ENCODE measurements around the gene CTSF.

CTSF gene

DNA sequence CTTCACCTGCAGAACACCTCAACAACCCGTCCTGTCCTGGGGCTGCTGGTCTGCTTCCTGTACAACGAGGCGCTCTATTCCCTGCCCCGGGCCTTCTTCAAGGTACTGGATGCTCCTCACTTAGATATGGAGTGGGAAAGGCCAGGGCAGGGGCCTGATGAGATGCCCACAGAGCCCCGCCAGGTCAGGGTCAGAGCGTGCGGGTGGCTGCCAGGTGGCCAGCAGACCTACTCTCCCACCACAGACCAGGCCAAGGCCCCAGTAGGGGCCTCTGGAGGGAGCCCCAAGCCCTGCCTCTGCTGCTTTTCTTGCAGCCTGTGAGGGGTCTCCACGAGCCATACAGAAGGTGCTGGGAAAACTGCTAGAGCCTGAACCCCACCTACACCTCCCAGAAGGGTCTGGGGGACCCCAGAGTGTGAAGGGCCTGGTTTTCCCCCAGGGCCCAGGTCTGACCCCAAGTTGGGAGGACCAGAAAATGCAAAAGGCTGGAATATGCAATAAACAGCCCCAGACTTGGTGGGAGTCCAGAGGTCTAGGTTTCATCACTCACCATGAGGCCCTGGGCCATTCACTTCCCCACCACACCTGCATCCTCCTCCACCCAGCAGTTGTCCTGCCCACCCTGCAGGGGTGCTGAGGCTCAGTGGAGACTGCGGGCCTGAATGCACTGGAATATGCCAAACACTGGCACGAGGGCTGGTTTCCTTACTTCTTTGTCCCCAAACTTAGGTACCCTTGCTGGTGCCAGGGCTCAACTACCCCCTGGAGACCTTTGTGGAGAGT is 37.3 kb downstream of the CTSF start:
- no peaks in the 10 kb centered on the region for H3K27me3 ChIP-seq (ENCODE audit: control insufficient read depth, insufficient read depth, low read length)
- 0 out of 2 replicates have a peak, but pooled peaks cover 2% of the 10 kb centered on the region for H3K36me3 ChIP-seq (ENCODE audit: control insufficient read depth, insufficient read depth, low read length)
- no peak overlapping the region for H3K27ac ChIP-seq (ENCODE audit: low read depth, low read length)
- no peaks in the 10 kb centered on the region for H3K9me3 ChIP-seq (ENCODE audit: control insufficient read depth, insufficient read depth, low read length)
- no peaks in the 10 kb centered on the region for H3K4me1 ChIP-seq (ENCODE audit: control insufficient read depth, insufficient read depth, low read length)
- H3K4me3 ChIP-seq (ENCODE audit: low read depth, low read length): no peak overlapping the region
- no peak overlapping the region for H3K9ac ChIP-seq (ENCODE audit: low read depth, low read length)

DNA sequence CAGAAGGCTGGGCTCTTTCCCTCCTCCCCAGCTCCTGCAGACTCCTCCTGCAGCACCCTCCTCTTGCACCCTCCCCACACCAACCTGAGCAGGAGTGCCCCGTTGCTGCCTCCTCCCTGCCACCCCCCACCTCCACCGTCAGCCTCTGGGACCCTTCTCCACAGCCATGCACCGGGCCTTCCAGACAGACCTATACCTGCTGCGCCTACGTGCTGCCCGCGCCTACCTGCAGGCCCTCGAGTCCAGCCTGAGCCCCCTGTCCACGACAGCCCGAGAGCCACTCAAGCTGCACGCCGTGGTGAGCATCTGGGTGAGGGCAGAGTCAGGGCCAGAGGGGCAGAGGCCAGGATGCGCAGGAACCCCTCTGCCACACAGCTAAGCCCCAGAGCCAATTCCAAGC is 38.8 kb downstream of the CTSF start:
- no peak overlapping the region for H3K4me3 ChIP-seq (ENCODE audit: low read depth, low read length)
- H3K27ac ChIP-seq (ENCODE audit: low read depth, low read length): no peak overlapping the region
- H3K9ac ChIP-seq (ENCODE audit: low read depth, low read length): no peak overlapping the region
- no peaks in the 10 kb centered on the region for H3K4me1 ChIP-seq (ENCODE audit: control insufficient read depth, insufficient read depth, low read length)
- no peaks in the 10 kb centered on the region for H3K27me3 ChIP-seq (ENCODE audit: control insufficient read depth, insufficient read depth, low read length)
- H3K9me3 ChIP-seq (ENCODE audit: control insufficient read depth, insufficient read depth, low read length): no peaks in the 10 kb centered on the region
- H3K36me3 ChIP-seq (ENCODE audit: control insufficient read depth, insufficient read depth, low read length): 0 out of 2 replicates have a peak, but pooled peaks cover 2% of the 10 kb centered on the region

DNA sequence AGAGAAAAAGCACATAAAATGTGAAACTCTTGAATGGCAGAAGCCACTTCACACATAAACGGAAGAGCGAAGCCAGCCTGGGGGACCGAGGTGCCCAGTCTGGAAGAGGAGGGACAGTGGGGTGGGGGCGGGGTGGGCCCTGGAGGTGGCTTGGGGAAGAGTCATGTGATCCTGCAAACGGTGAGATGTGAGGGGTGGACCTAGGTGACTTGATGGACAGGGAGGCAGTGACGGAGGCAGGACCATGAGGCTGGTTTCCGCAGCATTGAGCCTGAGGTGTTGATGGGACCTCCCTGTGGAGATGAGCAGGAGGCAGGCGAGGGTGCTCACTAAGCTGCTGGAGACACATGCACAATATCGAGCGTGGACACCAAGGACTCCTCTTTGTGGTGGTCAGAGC is 39.3 kb downstream of the CTSF start:
- H3K36me3 ChIP-seq (ENCODE audit: control insufficient read depth, insufficient read depth, low read length): 0 out of 2 replicates have a peak, but pooled peaks cover 2% of the 10 kb centered on the region
- H3K27me3 ChIP-seq (ENCODE audit: control insufficient read depth, insufficient read depth, low read length): no peaks in the 10 kb centered on the region
- H3K4me1 ChIP-seq (ENCODE audit: control insufficient read depth, insufficient read depth, low read length): no peaks in the 10 kb centered on the region
- H3K9ac ChIP-seq (ENCODE audit: low read depth, low read length): no peak overlapping the region
- H3K27ac ChIP-seq (ENCODE audit: low read depth, low read length): no peak overlapping the region
- H3K9me3 ChIP-seq (ENCODE audit: control insufficient read depth, insufficient read depth, low read length): no peaks in the 10 kb centered on the region
- H3K4me3 ChIP-seq (ENCODE audit: low read depth, low read length): no peak overlapping the region

DNA sequence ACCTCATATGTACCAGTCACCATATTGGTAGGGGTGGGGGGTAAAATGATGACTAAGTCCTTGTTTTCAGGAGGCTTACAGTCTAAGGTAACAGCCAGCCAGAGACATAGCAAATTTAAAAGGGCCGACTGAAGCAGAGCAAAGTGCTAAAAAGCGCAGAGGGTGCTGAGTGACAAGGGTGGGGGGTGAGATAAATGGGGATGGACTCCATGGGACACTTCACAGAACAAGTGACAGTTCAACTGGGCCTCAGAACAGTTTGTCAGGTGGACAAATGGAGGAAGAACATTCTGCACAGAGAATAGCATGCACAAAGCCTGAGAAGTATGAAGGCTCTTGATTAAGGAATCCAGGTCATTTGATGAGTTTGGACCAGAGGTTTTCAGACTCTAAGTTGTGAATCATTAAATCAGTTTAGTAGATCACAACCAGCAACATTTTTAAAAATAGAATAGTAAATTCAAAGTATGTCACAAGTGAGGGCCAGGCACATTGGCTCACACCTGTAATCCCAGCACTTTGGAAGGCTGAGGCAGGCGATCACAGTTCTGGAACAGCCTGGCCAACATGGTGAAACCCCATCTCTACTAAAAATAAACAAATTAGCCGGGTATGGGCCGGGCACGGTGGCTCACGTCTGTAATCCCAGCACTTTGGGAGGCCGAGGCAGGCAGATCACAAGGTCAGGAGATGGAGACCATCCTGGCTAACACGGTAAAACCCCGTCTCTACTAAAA is 43.9 kb downstream of the CTSF start:
- H3K27me3 ChIP-seq (ENCODE audit: control insufficient read depth, insufficient read depth, low read length): no peaks in the 10 kb centered on the region
- H3K4me1 ChIP-seq (ENCODE audit: control insufficient read depth, insufficient read depth, low read length): no peaks in the 10 kb centered on the region
- no peaks in the 10 kb centered on the region for H3K9me3 ChIP-seq (ENCODE audit: control insufficient read depth, insufficient read depth, low read length)
- no peak overlapping the region for H3K4me3 ChIP-seq (ENCODE audit: low read depth, low read length)
- no peak overlapping the region for H3K9ac ChIP-seq (ENCODE audit: low read depth, low read length)
- H3K36me3 ChIP-seq (ENCODE audit: control insufficient read depth, insufficient read depth, low read length): peaks cover 35% of the 10 kb centered on the region
- no peak overlapping the region for H3K27ac ChIP-seq (ENCODE audit: low read depth, low read length)

DNA sequence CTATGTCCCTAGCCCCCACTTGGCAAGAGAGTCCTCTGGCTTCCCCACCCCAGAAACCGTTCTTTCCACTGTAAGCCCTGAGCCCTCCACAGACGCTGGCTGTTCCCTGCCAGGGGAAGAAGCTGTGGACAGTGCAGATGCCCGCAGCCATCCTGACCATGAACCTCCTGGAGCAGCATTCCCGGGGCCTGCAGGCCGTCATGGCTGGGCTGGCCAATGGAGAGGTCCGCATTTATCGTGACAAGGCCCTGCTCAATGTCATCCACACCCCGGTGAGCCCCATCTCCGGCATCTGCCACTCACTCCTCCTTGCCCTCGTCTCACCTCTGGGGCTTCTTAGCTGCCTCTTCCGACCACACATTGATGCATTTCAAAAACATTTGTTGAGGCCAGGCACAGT is 44.8 kb downstream of the CTSF start:
- peaks cover 39% of the 10 kb centered on the region for H3K36me3 ChIP-seq (ENCODE audit: control insufficient read depth, insufficient read depth, low read length)
- H3K27me3 ChIP-seq (ENCODE audit: control insufficient read depth, insufficient read depth, low read length): no peaks in the 10 kb centered on the region
- H3K4me3 ChIP-seq (ENCODE audit: low read depth, low read length): no peak overlapping the region
- H3K4me1 ChIP-seq (ENCODE audit: control insufficient read depth, insufficient read depth, low read length): no peaks in the 10 kb centered on the region
- H3K27ac ChIP-seq (ENCODE audit: low read depth, low read length): no peak overlapping the region
- no peak overlapping the region for H3K9ac ChIP-seq (ENCODE audit: low read depth, low read length)
- H3K9me3 ChIP-seq (ENCODE audit: control insufficient read depth, insufficient read depth, low read length): no peaks in the 10 kb centered on the region

Measured in HUES48 (cell line).